GM20431 (cell line): Measurements from ENCODE around the gene EPHA10.

ENCODE experiments used
- in situ Hi-C: fragments of 300-500 bp; cut with MseI, MboI; formaldehyde crosslinking; loops from one replicate; pipeline ENCODE4 v1.15.0; 2020; ENCODE audit warnings: low sequenced_read_pairs; ENCODE audit not compliant: unreplicated experiment

EPHA10 gene

DNA sequence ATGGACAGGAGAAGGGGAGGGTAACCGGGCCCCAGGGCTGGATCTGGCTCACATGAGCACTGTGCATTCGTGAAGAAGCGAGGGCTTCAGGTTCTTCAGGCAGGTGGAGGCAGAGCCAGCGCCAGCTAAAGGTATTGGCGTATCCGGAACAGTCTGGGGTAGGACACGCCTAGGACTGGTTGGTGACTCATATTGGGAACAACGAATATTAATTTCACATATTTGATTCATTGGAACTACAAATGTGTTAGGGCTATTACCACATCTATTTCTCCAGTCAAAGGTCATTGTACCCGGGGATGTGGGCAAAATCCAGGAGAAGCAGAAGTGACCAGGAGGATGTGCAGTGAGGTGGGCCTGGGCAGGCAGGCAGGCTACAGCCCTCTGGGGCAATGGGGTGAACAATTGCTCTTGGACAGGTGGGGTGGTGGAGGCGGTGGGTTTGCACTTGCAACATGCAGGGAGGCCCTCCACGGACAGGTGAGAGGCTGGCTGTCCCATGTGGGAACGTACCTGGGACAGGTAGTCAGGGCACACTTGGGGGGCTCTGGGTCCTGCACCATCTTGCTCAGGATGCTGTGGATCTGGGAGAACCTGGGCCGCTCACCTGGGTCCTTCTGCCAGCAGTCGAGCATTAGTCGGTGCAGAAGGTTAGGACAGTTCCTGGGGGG lies 45.9 kb downstream of the EPHA10 start:
- in situ Hi-C loops: no loop called here

DNA sequence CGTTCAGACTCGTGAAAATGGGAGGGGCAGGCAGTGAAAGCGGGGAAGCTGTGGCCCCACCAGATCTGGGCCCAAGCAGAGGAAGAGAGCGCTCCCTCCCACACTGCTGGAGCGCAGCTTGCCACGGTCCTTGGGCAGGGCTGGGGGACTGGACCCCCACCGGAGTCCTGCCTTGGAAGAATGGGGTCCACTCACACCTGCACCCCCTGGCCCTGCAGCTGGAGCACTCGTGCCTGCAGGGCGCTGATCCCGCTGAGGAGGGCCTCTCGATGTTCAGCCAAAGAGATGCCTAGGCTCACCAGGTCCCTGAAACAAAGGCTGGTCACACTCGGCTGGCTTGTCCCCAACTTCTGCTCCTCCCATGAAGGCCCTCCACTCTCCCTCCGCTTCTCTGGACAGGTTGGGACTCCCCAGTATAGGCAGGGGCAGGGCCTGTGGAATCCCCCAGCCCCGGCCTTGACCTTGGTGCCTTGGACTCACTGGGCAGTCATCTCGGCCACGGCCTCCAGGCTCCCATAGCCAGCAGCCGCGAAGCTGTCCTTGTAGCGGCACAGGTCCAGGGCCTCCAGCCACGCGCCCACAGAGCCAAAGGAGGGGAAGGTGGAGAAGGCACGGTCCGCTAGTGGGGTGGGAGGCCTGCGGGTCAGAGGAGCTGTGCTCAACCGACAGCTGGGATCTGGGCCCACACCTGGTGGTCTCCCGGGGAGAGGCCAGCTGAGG lies 46.6 kb downstream of the EPHA10 start:
- in situ Hi-C loops: no loop called here

GRCh38 chr1:37717631-37718030 lies 47.3 kb downstream of the EPHA10 start:
- in situ Hi-C loops: no loop called here

GRCh38 chr1:37716321-37716720 lies 48.6 kb downstream of the EPHA10 start:
- in situ Hi-C loops: no loop called here

GRCh38 chr1:37714689-37715088 lies 50.2 kb downstream of the EPHA10 start:
- in situ Hi-C loops: no loop called here

DNA sequence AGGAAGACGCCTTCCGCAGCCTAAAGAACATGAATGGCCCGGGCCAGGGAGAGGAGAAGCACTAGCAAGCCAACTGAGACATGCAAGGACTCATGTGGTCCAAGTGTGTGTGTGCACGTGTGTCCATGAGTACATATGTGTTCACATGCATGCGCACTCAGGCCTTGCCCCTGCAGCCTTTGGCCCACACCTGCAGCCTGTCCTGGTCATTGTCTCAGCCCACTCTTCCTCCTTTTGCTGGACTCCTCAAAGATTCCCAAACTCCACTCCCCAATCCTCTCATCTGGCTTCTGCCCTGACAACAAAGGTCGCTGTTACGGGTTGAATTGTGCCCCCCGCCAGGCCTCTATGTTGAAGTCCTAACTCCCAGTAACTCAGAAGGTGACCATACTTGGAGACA lies 50.7 kb downstream of the EPHA10 start:
- in situ Hi-C loops: no loop called here

GRCh38 chr1:37708471-37708870 lies 56.4 kb downstream of the EPHA10 start:
- in situ Hi-C loops: no loop called here

GRCh38 chr1:37705399-37705798 lies 59.5 kb downstream of the EPHA10 start:
- in situ Hi-C loops: no loop called here

GRCh38 chr1:37704966-37705365 lies 60.0 kb downstream of the EPHA10 start:
- in situ Hi-C loops: no loop called here

DNA sequence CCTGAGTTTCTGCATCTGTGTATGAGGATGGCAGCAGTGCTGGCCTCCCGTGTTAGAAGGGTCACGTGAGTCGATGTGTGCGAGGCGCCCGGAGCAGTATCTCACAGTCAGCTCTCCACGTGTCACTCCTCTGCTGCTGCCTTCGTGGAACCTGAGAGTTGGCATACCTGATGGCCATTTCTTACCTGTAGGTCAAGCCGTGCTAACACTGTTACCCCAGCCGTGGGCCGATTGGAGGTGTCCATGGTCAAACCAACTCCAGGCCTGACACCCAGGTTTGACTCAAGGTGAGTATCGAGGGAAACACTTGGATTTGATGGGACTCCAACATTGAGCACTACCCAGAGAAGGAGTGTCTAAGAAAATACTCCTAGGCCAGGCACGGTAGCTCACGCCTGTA lies 61.9 kb downstream of the EPHA10 start:
- in situ Hi-C loops: no loop called here

GRCh38 chr1:37701051-37701450 lies 63.9 kb downstream of the EPHA10 start:
- in situ Hi-C loops: no loop called here

DNA sequence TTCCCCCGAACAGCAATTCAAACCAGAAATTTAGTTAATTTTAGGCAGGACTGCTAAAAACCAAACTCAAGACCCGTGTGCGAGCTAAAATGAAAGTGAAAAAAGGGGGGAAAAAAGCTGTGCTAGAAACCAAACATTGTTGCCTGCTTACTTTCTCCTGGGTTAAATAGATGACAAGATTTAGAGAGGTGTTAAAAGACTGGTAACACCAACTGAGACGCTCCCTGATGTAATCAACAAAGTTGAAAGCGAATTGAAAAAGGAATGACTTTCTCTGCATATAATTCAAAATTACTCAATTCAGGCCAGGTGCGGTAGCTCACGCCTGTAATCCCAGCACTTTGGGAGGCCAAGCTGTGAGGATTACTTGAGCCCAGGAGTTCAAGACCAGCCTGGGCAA lies 65.8 kb downstream of the EPHA10 start:
- in situ Hi-C loops: loop anchor here (25.0 kb wide), 1 partner anchor 237 kb away; the partner anchor contains the start of gene ZC3H12A

- in situ Hi-C loops: loop anchor here (25.0 kb wide), 1 partner anchor 235 kb away; the partner anchor contains the start of gene ZC3H12A
These were observed 67.2 kb downstream of the EPHA10 start for GRCh38 chr1:37697737-37698136.

- in situ Hi-C loops: loop anchor here (25.0 kb wide), 1 partner anchor 235 kb away; the partner anchor contains the start of gene ZC3H12A
These were observed 67.8 kb downstream of the EPHA10 start for GRCh38 chr1:37697090-37697489.

- in situ Hi-C loops: loop anchor here (25.0 kb wide), 1 partner anchor 231 kb away; the partner anchor contains the start of gene ZC3H12A
These were observed 72.1 kb downstream of the EPHA10 start for GRCh38 chr1:37692834-37693175.

- in situ Hi-C loops: loop anchor here (25.0 kb wide), 1 partner anchor 230 kb away; the partner anchor contains the start of gene ZC3H12A
These were observed 72.7 kb downstream of the EPHA10 start, which contains the start of gene CDCA8 for GRCh38 chr1:37692078-37692833. Gene CDCA8 (plus strand): TSS chr1:37692516. CDS start chr1:37692691, 175 bp downstream.

DNA sequence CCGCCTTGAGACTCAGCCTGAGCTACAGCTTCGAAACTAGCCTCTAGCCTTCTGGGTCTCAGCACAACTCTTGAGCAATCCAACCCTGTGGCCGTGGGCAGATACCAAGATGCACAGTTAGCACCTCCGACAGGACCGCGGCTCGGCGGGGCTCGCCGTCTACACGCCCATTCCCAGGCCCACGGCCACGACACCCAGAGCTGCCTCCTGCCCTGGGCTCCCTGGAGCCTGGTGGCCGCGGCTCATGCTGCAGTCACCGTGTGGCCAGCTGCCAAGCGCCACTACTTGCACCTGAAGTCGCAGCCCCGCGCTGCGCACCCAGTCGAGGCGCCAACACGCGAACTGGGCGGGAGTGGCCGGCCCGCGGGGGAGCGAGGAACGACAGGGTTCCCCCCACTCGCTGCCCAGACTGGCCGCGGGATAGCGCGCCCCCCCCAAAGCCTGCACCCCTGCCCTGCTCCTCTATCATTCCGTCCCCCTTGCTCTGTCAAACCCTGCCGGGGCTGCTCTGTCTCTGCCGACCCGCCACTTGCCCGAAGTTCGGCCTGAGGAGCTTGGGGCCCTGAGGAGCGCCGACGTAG lies 73.3 kb downstream of the EPHA10 start:
- in situ Hi-C loops: loop anchor here (25.0 kb wide), 1 partner anchor 229 kb away; the partner anchor contains the start of gene ZC3H12A

GRCh38 chr1:37688926-37689325 lies 76.0 kb downstream of the EPHA10 start:
- in situ Hi-C loops: loop anchor here (10.0 to 25.0 kb wide), 2 partner anchors 84 to 227 kb away; partner anchors contain the start of gene ZC3H12A

DNA sequence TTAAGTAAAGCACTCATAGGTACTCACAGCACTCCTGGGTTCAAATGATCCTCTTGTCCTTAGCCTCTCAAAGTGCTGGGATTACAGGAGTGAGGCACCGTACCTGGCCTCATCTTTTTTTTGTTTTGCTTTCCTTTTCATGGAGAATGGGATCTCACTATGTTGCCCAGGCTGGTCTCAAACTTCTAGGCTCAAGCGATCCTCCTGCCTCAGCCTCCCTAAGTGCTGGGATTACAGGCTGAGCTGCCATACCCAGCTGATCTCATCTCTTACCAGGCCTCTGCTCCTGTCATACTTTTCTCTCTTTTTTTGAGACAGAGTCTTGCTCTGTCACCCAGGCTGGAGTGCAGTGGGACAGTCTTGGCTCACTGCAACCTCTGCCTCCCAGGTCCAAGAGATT lies 77.2 kb downstream of the EPHA10 start:
- in situ Hi-C loops: loop anchor here (10.0 to 25.0 kb wide), 2 partner anchors 83 to 225 kb away; partner anchors contain the start of gene ZC3H12A

DNA sequence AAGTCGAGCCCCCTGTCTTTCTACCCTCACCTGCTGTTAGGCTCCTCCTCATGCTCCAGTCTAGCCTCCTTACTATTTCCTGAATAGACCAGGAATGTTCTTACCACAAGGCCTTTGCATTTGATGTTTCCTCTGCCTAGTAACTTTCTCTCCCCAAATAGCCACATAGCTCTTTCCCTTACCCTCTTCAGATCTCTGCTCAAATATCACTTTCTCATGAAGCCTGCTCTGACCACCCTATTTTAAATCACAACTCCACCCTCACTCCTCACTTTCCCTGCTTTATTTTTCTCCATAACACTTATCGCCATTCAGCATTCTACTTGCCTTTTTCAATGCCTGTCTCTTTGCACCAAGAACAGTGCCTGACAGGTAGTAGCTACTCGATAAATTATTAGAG lies 79.2 kb downstream of the EPHA10 start:
- in situ Hi-C loops: loop anchor here (10.0 to 25.0 kb wide), 2 partner anchors 81 to 223 kb away; partner anchors contain the start of gene ZC3H12A
